ENCODE data around the gene C9. TPM values are rescaled to one million over a fixed set of nuclear protein-coding genes. Genes with fewer than 3 reads are reported as not detected.

Gene C9
- total RNA-seq, 4 donors from 2014 or later = not detected

DNA sequence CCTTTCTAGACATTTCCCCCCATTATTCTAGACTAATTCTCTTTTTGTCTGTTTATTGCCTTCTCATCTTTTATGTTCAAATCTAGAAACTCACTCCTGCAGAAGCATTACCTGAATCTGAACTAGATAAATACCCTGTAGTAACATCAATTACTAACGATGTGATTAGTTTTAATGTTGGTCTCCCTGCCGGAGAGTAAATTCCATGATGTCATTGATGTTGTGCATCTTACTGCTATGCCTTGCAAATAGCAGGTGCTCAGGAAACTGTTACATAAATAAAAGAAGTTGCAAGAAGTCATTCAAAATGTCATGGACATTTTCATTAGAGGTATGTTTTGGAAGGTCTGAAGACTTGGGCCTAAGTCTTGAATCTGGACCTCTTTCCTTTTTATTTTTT lies 23.0 kb upstream of the C9 start:
- Histone ChIP-seq H3K4me1 (no peaks in the 10 kb centered on the region), H3K4me3 (no peak overlapping the region), H3K27me3 (no peaks in the 10 kb centered on the region), H3K9me3 (no peaks in the 10 kb centered on the region), H3K27ac (no peak overlapping the region), H3K36me3 (no peaks in the 10 kb centered on the region)
- intact Hi-C loops (cut with DNase I; ENCODE audit: low total_unique reads) = no loop called here
- DNase-seq = no peak
- TF ChIP-seq, protein P1, sequence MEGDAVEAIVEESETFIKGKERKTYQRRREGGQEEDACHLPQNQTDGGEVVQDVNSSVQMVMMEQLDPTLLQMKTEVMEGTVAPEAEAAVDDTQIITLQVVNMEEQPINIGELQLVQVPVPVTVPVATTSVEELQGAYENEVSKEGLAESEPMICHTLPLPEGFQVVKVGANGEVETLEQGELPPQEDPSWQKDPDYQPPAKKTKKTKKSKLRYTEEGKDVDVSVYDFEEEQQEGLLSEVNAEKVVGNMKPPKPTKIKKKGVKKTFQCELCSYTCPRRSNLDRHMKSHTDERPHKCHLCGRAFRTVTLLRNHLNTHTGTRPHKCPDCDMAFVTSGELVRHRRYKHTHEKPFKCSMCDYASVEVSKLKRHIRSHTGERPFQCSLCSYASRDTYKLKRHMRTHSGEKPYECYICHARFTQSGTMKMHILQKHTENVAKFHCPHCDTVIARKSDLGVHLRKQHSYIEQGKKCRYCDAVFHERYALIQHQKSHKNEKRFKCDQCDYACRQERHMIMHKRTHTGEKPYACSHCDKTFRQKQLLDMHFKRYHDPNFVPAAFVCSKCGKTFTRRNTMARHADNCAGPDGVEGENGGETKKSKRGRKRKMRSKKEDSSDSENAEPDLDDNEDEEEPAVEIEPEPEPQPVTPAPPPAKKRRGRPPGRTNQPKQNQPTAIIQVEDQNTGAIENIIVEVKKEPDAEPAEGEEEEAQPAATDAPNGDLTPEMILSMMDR (IDR thresholded peaks at IDR 0.05) = no peak

DNA sequence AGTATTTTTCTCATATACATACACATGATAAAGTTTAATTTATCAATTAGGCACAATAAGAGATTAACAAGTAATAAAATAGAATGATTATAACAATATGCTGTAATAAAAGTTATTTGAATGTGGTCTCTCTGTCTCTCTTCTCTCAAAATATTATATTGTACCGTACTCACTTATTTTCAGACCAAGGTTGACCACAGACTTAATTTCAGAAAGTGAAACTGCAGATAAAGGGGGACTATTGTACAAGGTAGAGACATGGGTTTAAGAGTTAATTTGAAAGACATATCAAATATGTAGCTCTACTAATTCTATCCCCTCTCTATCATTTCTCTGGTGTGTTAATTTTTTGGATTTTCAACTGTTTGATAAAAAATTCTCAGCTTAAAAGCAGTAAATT lies 20.0 kb upstream of the C9 start:
- Histone ChIP-seq H3K4me3 (no peak overlapping the region), H3K36me3 (no peaks in the 10 kb centered on the region)
- intact Hi-C loops (cut with DNase I; ENCODE audit: low total_unique reads) = no loop called here

DNA sequence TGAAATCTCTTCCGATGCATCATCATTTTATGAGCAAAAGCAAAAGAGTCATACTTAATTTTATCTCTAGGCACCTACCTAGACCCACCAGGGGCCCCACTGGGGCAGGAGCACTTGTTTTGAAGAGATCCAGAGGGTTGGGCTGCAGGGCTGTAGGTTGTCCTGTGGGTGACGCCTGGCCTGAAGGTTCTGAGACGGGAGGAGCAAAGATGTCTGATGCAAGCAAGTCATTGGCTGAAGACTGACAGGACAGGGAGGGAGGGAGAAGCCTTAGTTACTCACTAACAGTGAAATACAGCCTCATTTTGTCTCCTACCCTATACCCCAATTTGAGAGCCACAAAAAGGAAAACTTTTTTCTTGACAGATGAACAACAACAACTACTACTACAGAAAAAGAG lies 17.1 kb upstream of the C9 start:
- DNase-seq = no peak
- intact Hi-C loops (cut with DNase I; ENCODE audit: low total_unique reads) = no loop called here
- Histone ChIP-seq H3K27ac (no peak overlapping the region), H3K36me3 (no peaks in the 10 kb centered on the region), H3K9me3 (no peaks in the 10 kb centered on the region), H3K27me3 (no peaks in the 10 kb centered on the region), H3K4me1 (no peaks in the 10 kb centered on the region), H3K4me3 (no peak overlapping the region)
- TF ChIP-seq, protein P1 (IDR thresholded peaks at IDR 0.05) = no peak
- no peak for TF ChIP-seq POLR2A (IDR thresholded peaks at IDR 0.05)

More for the DNA sequence above, 20.0 kb upstream of the C9 start:
- no peak for DNase-seq
- Histone ChIP-seq H3K27me3 (no peaks in the 10 kb centered on the region), H3K9me3 (no peaks in the 10 kb centered on the region), H3K4me1 (no peaks in the 10 kb centered on the region), H3K27ac (no peak overlapping the region)
- TF ChIP-seq POLR2A (IDR thresholded peaks at IDR 0.05) = no peak
- TF ChIP-seq, protein P1 (IDR thresholded peaks at IDR 0.05) = no peak

DNA sequence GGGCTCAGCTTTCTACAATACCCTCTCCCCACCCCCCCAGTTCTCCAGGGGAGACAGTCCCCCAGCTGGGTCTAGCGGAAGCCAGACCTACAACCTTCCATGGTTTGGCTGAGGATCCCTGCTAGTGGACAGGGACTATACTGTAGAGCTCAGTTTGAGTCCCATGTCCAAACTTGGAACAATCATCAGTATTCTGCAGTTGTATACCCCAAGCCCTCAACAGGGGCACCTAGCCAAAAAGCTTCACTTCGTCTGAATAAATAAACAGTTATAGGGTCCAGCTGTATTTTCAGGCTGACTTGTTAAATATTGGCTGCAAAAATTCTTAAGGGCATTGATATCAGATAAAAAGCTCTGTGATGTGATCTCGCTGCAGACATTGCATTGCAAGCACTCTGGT lies 15.4 kb upstream of the C9 start:
- no peaks in the 10 kb centered on the region for H3K4me1 ChIP-seq
- H3K27me3 ChIP-seq = no peaks in the 10 kb centered on the region
- TF ChIP-seq, protein P1 (IDR thresholded peaks at IDR 0.05) = no peak
- no peak for TF ChIP-seq POLR2A (IDR thresholded peaks at IDR 0.05)
- H3K36me3 ChIP-seq = no peaks in the 10 kb centered on the region
- DNase-seq = no peak
- no peak overlapping the region for H3K27ac ChIP-seq
- no peaks in the 10 kb centered on the region for H3K9me3 ChIP-seq
- intact Hi-C loops (cut with DNase I; ENCODE audit: low total_unique reads) = loop anchor here (5.0 kb wide), 2 partner anchors 168 to 183 kb away; no protein-coding TSS in a partner anchor
- no peak overlapping the region for H3K4me3 ChIP-seq

DNA sequence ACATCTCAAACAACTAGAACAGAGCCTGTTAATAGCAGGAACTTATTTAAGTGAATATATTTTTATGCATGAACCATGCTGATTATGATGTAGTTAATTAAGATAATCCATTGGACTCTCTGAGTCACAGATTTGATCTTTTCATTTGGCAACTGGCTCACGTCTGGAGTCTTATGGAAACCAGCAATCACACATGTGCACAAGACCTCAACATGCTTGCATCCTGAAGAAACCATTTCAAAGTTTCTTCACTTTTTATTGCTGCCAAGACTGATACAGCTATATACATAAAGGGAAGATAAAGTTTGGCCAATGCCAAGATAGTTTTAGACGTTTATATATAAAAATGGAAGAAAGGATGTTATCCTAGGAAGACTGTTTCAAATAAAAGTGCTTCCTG lies 13.3 kb upstream of the C9 start:
- no peaks in the 10 kb centered on the region for H3K9me3 ChIP-seq
- TF ChIP-seq, protein P1 (IDR thresholded peaks at IDR 0.05) = no peak
- no peak for TF ChIP-seq POLR2A (IDR thresholded peaks at IDR 0.05)
- no peaks in the 10 kb centered on the region for H3K36me3 ChIP-seq
- no peaks in the 10 kb centered on the region for H3K27me3 ChIP-seq
- no peak overlapping the region for H3K4me3 ChIP-seq
- intact Hi-C loops (cut with DNase I; ENCODE audit: low total_unique reads) = loop anchor here (5.0 kb wide), 2 partner anchors 170 to 185 kb away; no protein-coding TSS in a partner anchor
- H3K27ac ChIP-seq = no peak overlapping the region
- no peak for DNase-seq
- H3K4me1 ChIP-seq = no peaks in the 10 kb centered on the region
